WTC11 (cell line): ENCODE results near the gene HDAC7. TPM values are rescaled to one million over a fixed set of nuclear protein-coding genes. Genes with fewer than 3 reads are reported as not detected.

Experiments used
- ATAC-seq: fragments of 200-7000 bp; cut with Tn5 transposase; 2 replicates; pipeline ENCODE4 v1.10.0; 2021; ENCODE audit warnings: mild to moderate bottlenecking, moderate library complexity
- CTCF ChIA-PET: fragments of 300-600 bp; sonication (Branson Sonifier 250); formaldehyde crosslinking; loops from one replicate; lab custom pipeline; 2021; ENCODE audit warnings: antibody characterized with exemption; lab: Charles Lee
- POLR2A ChIA-PET: fragments of 350-600 bp; sonication (Branson Sonifier 250); formaldehyde crosslinking; loops from one replicate; lab custom pipeline; 2021; ENCODE audit warnings: antibody characterized with exemption; lab: Charles Lee
- DNase-seq: peaks from one replicate; pipeline ENCODE4 v3.0.0; 2021; ENCODE audit warnings: low spot score
- H3K27ac Mint-ChIP-seq: 2 replicates; pipeline ENCODE4 v1.8.0; 2021; ENCODE audit warnings: mixed read lengths
- H3K27me3 Mint-ChIP-seq: 2 replicates; pipeline ENCODE4 v1.8.0; 2021; ENCODE audit warnings: low read depth, mild to moderate bottlenecking, moderate library complexity, mixed read lengths
- H3K36me3 Mint-ChIP-seq: 2 replicates; pipeline ENCODE4 v1.8.0; 2021; ENCODE audit warnings: mixed read lengths
- H3K4me1 Mint-ChIP-seq: 2 replicates; pipeline ENCODE4 v1.8.0; 2022; ENCODE audit warnings: mixed read lengths
- H3K4me3 Mint-ChIP-seq: 2 replicates; pipeline ENCODE4 v1.8.0; 2021; ENCODE audit warnings: mild to moderate bottlenecking, moderate library complexity, mixed read lengths
- H3K9me3 Mint-ChIP-seq: 2 replicates; pipeline ENCODE4 v1.8.0; 2021; ENCODE audit warnings: mixed read lengths
- AR ChIP-seq: fragments of 250-450 bp; sonication (Bioruptor Pico); IDR thresholded peaks from 2 replicates; pipeline ENCODE4 v1.9.0; 2021; ENCODE audit warnings: mild to moderate bottlenecking
- ATF2 ChIP-seq: sonication (generic); formaldehyde crosslinking; IDR thresholded peaks from 2 replicates; pipeline ENCODE4 v1.8.1; 2022; ENCODE audit warnings: low read depth, missing genetic modification reagents, borderline replicate concordance
- CREB1 ChIP-seq: sonication (generic); formaldehyde crosslinking; IDR thresholded peaks from 2 replicates; pipeline ENCODE4 v1.8.0; 2023; ENCODE audit warnings: mild to moderate bottlenecking, missing genetic modification reagents
- EMX1 ChIP-seq: fragments of 250-450 bp; sonication (Bioruptor Pico); IDR thresholded peaks from 2 replicates; pipeline ENCODE4 v1.8.0; 2021; ENCODE audit warnings: mild to moderate bottlenecking
- FOXJ3 ChIP-seq: sonication (generic); formaldehyde crosslinking; IDR thresholded peaks from 2 replicates; pipeline ENCODE4 v1.9.0; 2021; ENCODE audit warnings: missing genetic modification reagents, mild to moderate bottlenecking, borderline replicate concordance
- FOXP4 ChIP-seq: sonication (generic); formaldehyde crosslinking; IDR thresholded peaks from 2 replicates; pipeline ENCODE4 v1.8.0; 2022; ENCODE audit warnings: mild to moderate bottlenecking, missing genetic modification reagents
- JUN ChIP-seq: sonication (generic); formaldehyde crosslinking; IDR thresholded peaks from 2 replicates; pipeline ENCODE4 v1.8.0; 2023; ENCODE audit warnings: mild to moderate bottlenecking, missing genetic modification reagents
- MAX ChIP-seq: sonication (generic); formaldehyde crosslinking; IDR thresholded peaks from 2 replicates; pipeline ENCODE4 v1.8.0; 2022; ENCODE audit warnings: mild to moderate bottlenecking, missing genetic modification reagents
- NR1H2 ChIP-seq: sonication (generic); formaldehyde crosslinking; IDR thresholded peaks from 2 replicates; pipeline ENCODE4 v1.9.0; 2021; ENCODE audit warnings: mild to moderate bottlenecking, moderate library complexity, missing genetic modification reagents
- NR2C2 ChIP-seq: sonication (generic); formaldehyde crosslinking; IDR thresholded peaks from 2 replicates; pipeline ENCODE4 v1.8.0; 2022; ENCODE audit warnings: mild to moderate bottlenecking, missing genetic modification reagents
- OVOL2 ChIP-seq: fragments of 250-450 bp; sonication (Bioruptor Pico); IDR thresholded peaks from 2 replicates; pipeline ENCODE4 v1.9.0; 2021; ENCODE audit warnings: mild to moderate bottlenecking, borderline replicate concordance
- RELA ChIP-seq: sonication (generic); formaldehyde crosslinking; IDR thresholded peaks from 2 replicates; pipeline ENCODE4 v1.8.1; 2022; ENCODE audit warnings: missing genetic modification reagents, mild to moderate bottlenecking, borderline replicate concordance
- SMAD4 ChIP-seq: sonication (generic); formaldehyde crosslinking; IDR thresholded peaks from 2 replicates; pipeline ENCODE4 v1.8.0; 2022; ENCODE audit warnings: mild to moderate bottlenecking, missing genetic modification reagents
- SOX15 ChIP-seq: fragments of 250-450 bp; sonication (Bioruptor Pico); IDR thresholded peaks from 2 replicates; pipeline ENCODE4 v1.9.0; 2021; ENCODE audit warnings: mild to moderate bottlenecking
- USF1 ChIP-seq: sonication (generic); formaldehyde crosslinking; IDR thresholded peaks from 2 replicates; pipeline ENCODE4 v1.8.0; 2022; ENCODE audit warnings: mild to moderate bottlenecking, missing genetic modification reagents
- USF2 ChIP-seq: sonication (generic); formaldehyde crosslinking; IDR thresholded peaks from 2 replicates; pipeline ENCODE4 v1.8.1; 2023; ENCODE audit warnings: mild to moderate bottlenecking, missing genetic modification reagents, moderate library complexity
- ZBTB43 ChIP-seq: sonication (generic); formaldehyde crosslinking; IDR thresholded peaks from 2 replicates; pipeline ENCODE4 v1.8.1; 2023; ENCODE audit warnings: mild to moderate bottlenecking, missing genetic modification reagents
- ZNF121 ChIP-seq: sonication (generic); formaldehyde crosslinking; IDR thresholded peaks from 2 replicates; pipeline ENCODE4 v1.8.0; 2023; ENCODE audit warnings: missing genetic modification reagents
- total RNA-seq: library from RNA; stranded (reverse); gene quantifications from 3 replicates; pipeline ENCODE4 v1.2.3, GENCODE V29; 2021
- TF ChIP-seq, protein P1 (sequence below): sonication (generic); formaldehyde crosslinking; IDR thresholded peaks from 2 replicates; pipeline ENCODE4 v1.8.0; 2023; ENCODE audit warnings: missing genetic modification reagents

HDAC7 gene
- total RNA-seq, 1 experiment from 2014 or later = 111 TPM

DNA sequence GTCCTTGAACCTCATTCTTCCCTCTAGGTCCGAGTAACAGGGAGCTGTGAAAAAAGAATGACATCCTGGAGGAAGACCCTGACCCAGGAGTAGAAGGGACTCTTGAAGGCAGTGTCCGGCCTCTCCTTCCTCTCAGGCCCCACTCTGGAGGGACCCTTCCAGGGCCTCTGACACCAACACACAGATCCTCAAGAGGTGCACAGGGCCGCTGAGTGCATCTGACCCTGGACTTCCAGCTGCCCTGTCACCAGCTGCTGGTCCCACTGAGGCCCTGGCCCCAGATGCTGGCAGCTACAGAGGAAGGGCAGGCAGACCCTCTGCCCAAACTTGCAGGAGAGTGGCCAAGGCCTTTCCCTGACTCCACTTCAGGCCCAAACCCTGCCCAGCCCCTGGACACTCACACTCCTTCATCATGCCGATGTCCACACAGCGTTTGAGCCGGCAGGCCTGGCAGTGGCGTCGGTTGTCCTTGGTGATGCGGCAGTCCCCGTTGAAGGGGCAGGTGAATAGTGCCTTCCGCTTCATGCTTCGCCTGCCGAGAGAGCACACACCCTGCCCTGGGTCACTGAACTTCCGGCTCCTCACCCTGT is 45.0 kb upstream of the HDAC7 start:
- Mint-ChIP-seq H3K27me3 (no peaks in the 10 kb centered on the region), H3K4me3 (no peak overlapping the region), H3K4me1 (no peaks in the 10 kb centered on the region), H3K27ac (no peak overlapping the region), H3K9me3 (no peaks in the 10 kb centered on the region), H3K36me3 (no peaks in the 10 kb centered on the region)
- POLR2A ChIA-PET = no interaction called here
- CTCF ChIA-PET = no interaction called here
- ATAC-seq (no peak), DNase-seq (no peak)
- TF ChIP-seq USF1 (CRISPR knock-in tag) (no peak), AR (no peak), RELA (CRISPR knock-in tag) (no peak), ZBTB43 (CRISPR knock-in tag) (no peak), EMX1 (CRISPR knock-in tag) (no peak), ZNF121 (CRISPR knock-in tag) (no peak), MAX (CRISPR knock-in tag) (no peak), SOX15 (CRISPR knock-in tag) (no peak)
- TF ChIP-seq, protein P1, sequence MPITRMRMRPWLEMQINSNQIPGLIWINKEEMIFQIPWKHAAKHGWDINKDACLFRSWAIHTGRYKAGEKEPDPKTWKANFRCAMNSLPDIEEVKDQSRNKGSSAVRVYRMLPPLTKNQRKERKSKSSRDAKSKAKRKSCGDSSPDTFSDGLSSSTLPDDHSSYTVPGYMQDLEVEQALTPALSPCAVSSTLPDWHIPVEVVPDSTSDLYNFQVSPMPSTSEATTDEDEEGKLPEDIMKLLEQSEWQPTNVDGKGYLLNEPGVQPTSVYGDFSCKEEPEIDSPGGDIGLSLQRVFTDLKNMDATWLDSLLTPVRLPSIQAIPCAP = no peak

DNA sequence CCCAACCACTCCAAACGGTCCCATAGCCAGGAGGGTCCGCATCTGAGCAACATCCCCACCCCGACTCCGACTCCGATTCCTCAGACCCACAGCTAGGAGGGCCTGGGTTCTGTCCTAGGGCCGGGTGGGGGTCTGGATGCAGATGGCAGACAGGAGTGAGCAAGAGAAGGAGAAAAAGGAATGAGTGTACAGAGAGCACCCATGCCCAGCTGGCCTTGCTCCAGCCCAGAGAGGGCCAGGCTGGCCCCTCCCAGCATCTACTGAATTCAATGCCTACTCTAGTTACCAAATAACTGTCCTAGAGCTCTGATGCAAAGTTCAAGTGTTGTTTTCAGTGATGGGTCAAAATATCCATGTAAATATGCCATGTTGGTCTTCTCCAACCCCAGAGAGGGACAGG is 44.3 kb upstream of the HDAC7 start:
- Mint-ChIP-seq H3K27ac (no peak overlapping the region), H3K4me3 (no peak overlapping the region), H3K9me3 (no peaks in the 10 kb centered on the region), H3K27me3 (peaks cover 4% of the 10 kb centered on the region), H3K4me1 (no peaks in the 10 kb centered on the region), H3K36me3 (no peaks in the 10 kb centered on the region)
- TF ChIP-seq ATF2 (CRISPR knock-in tag) (no peak), NR1H2 (CRISPR knock-in tag) (no peak), CREB1 (CRISPR knock-in tag) (no peak)
- no peak for ATAC-seq
- ChIA-PET POLR2A (no interaction called here), CTCF (interaction anchor here (1.8 kb wide), 1 partner anchor 41 kb away, joined by 5 read pairs; the partner anchor contains the start of gene VDR)
- no peak for DNase-seq

DNA sequence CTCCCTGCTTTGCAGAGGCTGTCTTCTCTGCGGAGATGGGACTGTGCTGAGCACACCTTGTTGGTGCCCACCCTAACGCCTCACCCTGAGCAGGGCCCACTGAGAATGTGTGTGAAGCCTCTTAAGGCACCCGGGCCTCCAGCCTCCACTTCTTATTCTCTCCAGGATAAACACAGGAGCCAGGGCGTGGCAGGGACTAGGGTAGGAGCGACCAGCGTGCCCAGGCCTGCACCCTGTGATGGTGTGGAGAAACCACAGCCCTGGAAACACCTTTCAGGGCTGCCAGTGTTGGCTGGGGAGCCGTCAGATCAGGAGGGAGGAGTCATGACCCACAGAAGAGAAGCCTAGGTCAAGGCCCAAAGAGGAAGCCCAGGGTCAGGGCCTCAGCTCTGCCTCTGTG is 43.8 kb upstream of the HDAC7 start:
- DNase-seq = no peak
- Mint-ChIP-seq H3K27me3 (peaks cover 4% of the 10 kb centered on the region), H3K36me3 (no peaks in the 10 kb centered on the region), H3K9me3 (no peaks in the 10 kb centered on the region), H3K4me3 (no peak overlapping the region), H3K4me1 (no peaks in the 10 kb centered on the region), H3K27ac (no peak overlapping the region)
- ChIA-PET POLR2A (no interaction called here), CTCF (interaction anchor here (0.8 to 1.8 kb wide), 3 partner anchors 25 to 79 kb away, joined by 3 to 5 read pairs (median 3); partner anchors contain the start of gene VDR)
- ATAC-seq = no peak
- TF ChIP-seq USF1 (CRISPR knock-in tag) = no peak
- TF ChIP-seq FOXJ3 (CRISPR knock-in tag) = no peak
- TF ChIP-seq SMAD4 = no peak
- no peak for TF ChIP-seq FOXP4 (CRISPR knock-in tag)
- TF ChIP-seq JUN (CRISPR knock-in tag) = no peak
- no peak for TF ChIP-seq USF2
- TF ChIP-seq NR2C2 (CRISPR knock-in tag) = no peak
- TF ChIP-seq, protein P1 = no peak
- TF ChIP-seq OVOL2 = no peak
